Neuronal stem cell (in vitro differentiated cells): ENCODE measurements around the gene OPN4.

Experiments
- DNase-seq: peaks from one replicate; pipeline ENCODE4 v3.0.0-alpha.2; 2013; ENCODE audit warnings: low spot score
- H2AFZ ChIP-seq: one replicate; pipeline ENCODE4 v1.6.1; 2013; ENCODE audit warnings: mild to moderate bottlenecking, low read length, inconsistent platforms
- H2AK5ac ChIP-seq: 2 replicates; pipeline ENCODE4 v1.6.1; 2013; ENCODE audit warnings: low read depth, mild to moderate bottlenecking, inconsistent platforms, low read length, moderate library complexity, mixed read lengths
- H2BK120ac ChIP-seq: 2 replicates; pipeline ENCODE4 v1.6.1; 2013; ENCODE audit warnings: low read depth, mild to moderate bottlenecking, inconsistent platforms, low read length, moderate library complexity, mixed read lengths
- H2BK12ac ChIP-seq: one replicate; pipeline ENCODE4 v1.6.1; 2013; ENCODE audit warnings: low read length, inconsistent platforms
- H2BK15ac ChIP-seq: 2 replicates; pipeline ENCODE4 v1.6.1; 2013; ENCODE audit warnings: mild to moderate bottlenecking, low read length, inconsistent platforms, mixed read lengths
- H2BK5ac ChIP-seq: one replicate; pipeline ENCODE4 v1.6.1; 2013; ENCODE audit warnings: inconsistent platforms, mild to moderate bottlenecking, low read length, moderate library complexity
- H3K14ac ChIP-seq: one replicate; pipeline ENCODE4 v1.6.1; 2013; ENCODE audit warnings: low read length, inconsistent platforms
- H3K18ac ChIP-seq: 2 replicates; pipeline ENCODE4 v1.6.1; 2013; ENCODE audit warnings: low read length, inconsistent platforms
- H3K23ac ChIP-seq: 2 replicates; pipeline ENCODE4 v1.6.1; 2013; ENCODE audit warnings: low read depth, mild to moderate bottlenecking, mixed read lengths, low read length, inconsistent platforms; ENCODE audit not compliant: poor library complexity
- H3K27ac ChIP-seq: replicated peaks from 3 replicates; pipeline ENCODE4 v1.5.1; 2013; ENCODE audit warnings: low read length, inconsistent platforms
- H3K27me3 ChIP-seq, 3 experiments: 2 replicates each; pipeline ENCODE4 v1.6.1; 2013; ENCODE audit warnings: low read length in 3 of 3, mild to moderate bottlenecking in 2 of 3, inconsistent platforms in 1 of 3, low read depth in 1 of 3, mixed read lengths in 1 of 3, moderate library complexity in 1 of 3; ENCODE audit not compliant: control insufficient read depth in 3 of 3, insufficient read depth in 3 of 3
- H3K36me3 ChIP-seq, 2 donors: replicated peaks in 1 of 2; 2 replicates each; pipeline ENCODE4 v1.6.1; 2013; ENCODE audit warnings: low read length in 2 of 2; ENCODE audit not compliant: control insufficient read depth in 2 of 2, insufficient read depth in 2 of 2
- H3K4ac ChIP-seq: 2 replicates; pipeline ENCODE4 v1.6.1; 2013; ENCODE audit warnings: inconsistent platforms, mild to moderate bottlenecking, low read length, moderate library complexity
- H3K4me1 ChIP-seq, 2 donors: 1 replicate in 1 of 2; 2 replicates in 1 of 2; pipeline ENCODE4 v1.6.1; 2013; ENCODE audit warnings: low read length in 2 of 2, low read depth in 1 of 2; ENCODE audit not compliant: control insufficient read depth in 2 of 2, insufficient read depth in 1 of 2
- H3K4me2 ChIP-seq: one replicate; pipeline ENCODE4 v1.6.1; 2013; ENCODE audit warnings: mild to moderate bottlenecking, low read length, inconsistent platforms; ENCODE audit not compliant: insufficient read depth, poor library complexity, severe bottlenecking
- H3K4me3 ChIP-seq, 2 donors: 2 replicates each; pipeline ENCODE4 v1.5.1; 2013; ENCODE audit warnings: low read length in 2 of 2, mild to moderate bottlenecking in 2 of 2, inconsistent platforms in 1 of 2, moderate library complexity in 1 of 2
- H3K79me1 ChIP-seq: one replicate; pipeline ENCODE4 v1.6.1; 2013; ENCODE audit warnings: low read depth, mild to moderate bottlenecking, inconsistent platforms, low read length, moderate library complexity
- H3K9ac ChIP-seq: one replicate; pipeline ENCODE4 v1.6.1; 2013; ENCODE audit warnings: mild to moderate bottlenecking, low read depth, low read length, inconsistent platforms; ENCODE audit not compliant: poor library complexity
- H3K9me3 ChIP-seq, 2 donors: replicated peaks in 1 of 2; 2 replicates each; pipeline versions ENCODE3 to v1.6.1; 2013; ENCODE audit warnings: low read length in 2 of 2, mild to moderate bottlenecking in 2 of 2, inconsistent platforms in 1 of 2, low read depth in 1 of 2, mixed read lengths in 1 of 2, moderate library complexity in 1 of 2; ENCODE audit not compliant: control insufficient read depth in 2 of 2, insufficient read depth in 1 of 2
- H4K8ac ChIP-seq: one replicate; pipeline ENCODE4 v1.6.1; 2013; ENCODE audit warnings: low read depth, mild to moderate bottlenecking, inconsistent platforms, low read length, moderate library complexity
- H4K91ac ChIP-seq: one replicate; pipeline ENCODE4 v1.6.1; 2013; ENCODE audit warnings: low read length, low read depth, mild to moderate bottlenecking, inconsistent platforms; ENCODE audit not compliant: poor library complexity
- WGBS, 2 donors: extraction: QIAGEN DNeasy Blood & Tissue Kit; methylation state at CpG; one replicate each; pipeline ENCODE4 v1.1.7; 2013; ENCODE audit warnings: missing lambda C conversion rate in 2 of 2, mixed read lengths in 1 of 2; ENCODE audit not compliant: insufficient read length in 2 of 2, insufficient replicate concordance in 1 of 2; ENCODE audit errors: extremely low coverage in 2 of 2; 5-methylcytosine and 5-hydroxymethylcytosine counted together

OPN4 gene

DNA sequence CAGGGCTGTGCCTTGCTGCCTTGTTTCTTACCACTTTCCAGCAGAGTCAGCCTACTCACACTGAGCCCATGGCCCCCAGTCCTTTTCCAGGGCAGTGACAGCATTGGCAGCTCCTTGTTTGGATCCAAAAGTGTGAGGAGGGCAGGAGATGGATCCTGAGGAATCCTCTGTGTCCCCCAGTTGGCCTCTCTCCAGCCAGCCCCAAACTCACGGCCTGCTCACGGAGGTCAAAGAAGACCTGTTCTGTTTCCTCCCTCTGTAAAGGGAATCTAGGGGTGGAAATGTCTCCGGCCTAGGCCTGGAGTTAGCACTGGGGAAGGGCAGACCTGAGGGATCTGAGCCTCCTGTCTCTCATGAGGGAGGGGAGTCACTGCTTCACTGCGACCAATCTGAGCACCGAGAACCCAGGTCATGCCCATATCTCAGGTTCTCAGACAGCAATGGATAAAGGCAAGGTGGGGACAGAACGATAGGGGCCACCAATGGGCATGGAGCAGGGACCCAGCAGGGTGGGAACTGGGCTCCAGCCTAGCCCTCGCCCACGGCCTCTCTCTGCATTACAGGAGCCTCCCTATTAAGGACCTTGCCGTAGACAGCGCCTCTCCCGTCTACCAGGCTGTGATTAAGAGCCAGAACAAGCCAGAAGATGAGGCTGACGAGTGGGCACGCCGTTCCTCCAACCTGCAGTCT is 37.1 kb downstream of the OPN4 start:
- Histone ChIP-seq H3K4ac (no peak overlapping the region), H3K9ac (peak overlapping the region; percentile 40)
- no CpG with 5 or more reads among the region's 14 CpGs for WGBS, 2 donors

DNA sequence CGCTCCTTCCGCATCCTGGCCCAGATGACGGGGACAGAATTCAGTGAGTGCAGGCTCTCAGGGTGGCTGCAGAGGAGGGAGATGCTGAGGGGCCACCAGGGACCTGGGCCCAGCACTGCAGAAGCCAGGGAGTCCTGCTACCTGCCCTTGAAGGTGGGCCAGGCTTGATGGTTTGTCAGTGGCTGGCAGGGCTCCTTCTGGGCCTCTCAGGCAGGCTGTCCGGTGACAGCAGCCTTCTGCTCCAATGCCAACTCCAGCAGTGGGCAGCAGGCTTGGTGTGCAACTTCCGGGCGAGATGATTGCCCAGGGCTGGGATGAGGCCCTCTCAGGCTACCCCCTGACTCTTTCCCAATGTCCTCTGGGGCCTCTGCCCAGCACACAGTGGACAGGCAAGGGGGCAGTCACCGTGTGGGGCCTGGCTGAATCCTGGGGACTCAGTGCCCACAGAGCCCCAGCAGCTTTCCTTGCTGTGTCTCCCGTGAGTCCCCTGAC is 37.7 kb downstream of the OPN4 start:
- H2BK5ac ChIP-seq = no peak overlapping the region
- no peak overlapping the region for H3K4me2 ChIP-seq
- no peak overlapping the region for H3K14ac ChIP-seq
- no peak overlapping the region for H3K4me3 ChIP-seq
- no peak overlapping the region for H4K91ac ChIP-seq
- H3K4me1 ChIP-seq = peaks cover 3 to 5% of the 10 kb centered on the region in 2 donors
- H3K23ac ChIP-seq = no peak overlapping the region
- H2AK5ac ChIP-seq = no peak overlapping the region
- H3K9me3 ChIP-seq = no peaks in the 10 kb centered on the region
- no CpG with 5 or more reads among the region's 8 CpGs for whole genome bisulfite sequencing, 2 donors
- no peaks in the 10 kb centered on the region for H3K79me1 ChIP-seq
- no peak overlapping the region for H3K4ac ChIP-seq
- H2AFZ ChIP-seq = no peak overlapping the region
- no peak for DNase-seq
- H3K27me3 ChIP-seq = peaks cover 0 to 25% (median 0%) of the 10 kb centered on the region in 3 experiments
- H3K36me3 ChIP-seq = no peaks in the 10 kb centered on the region
- H3K9ac ChIP-seq = no peak overlapping the region
- H2BK12ac ChIP-seq = no peak overlapping the region
- H3K18ac ChIP-seq = no peak overlapping the region
- no peak overlapping the region for H2BK120ac ChIP-seq
- no peak overlapping the region for H4K8ac ChIP-seq
- H3K27ac ChIP-seq = no peak overlapping the region
- no peak overlapping the region for H2BK15ac ChIP-seq

More for the DNA sequence above, 37.1 kb downstream of the OPN4 start:
- no peaks in the 10 kb centered on the region for H3K36me3 ChIP-seq
- no peak overlapping the region for H2AK5ac ChIP-seq
- no peak overlapping the region for H2BK12ac ChIP-seq
- H3K27ac ChIP-seq = no peak overlapping the region
- no peak overlapping the region for H3K4me2 ChIP-seq
- H2AFZ ChIP-seq = no peak overlapping the region
- H3K18ac ChIP-seq = no peak overlapping the region
- DNase-seq = no peak
- H2BK15ac ChIP-seq = no peak overlapping the region
- H4K91ac ChIP-seq = no peak overlapping the region
- H3K79me1 ChIP-seq = no peaks in the 10 kb centered on the region
- peaks cover 3 to 5% of the 10 kb centered on the region in 2 donors for H3K4me1 ChIP-seq
- H3K14ac ChIP-seq = no peak overlapping the region
- H3K27me3 ChIP-seq = peaks cover 0 to 25% (median 0%) of the 10 kb centered on the region in 3 experiments
- no peaks in the 10 kb centered on the region for H3K9me3 ChIP-seq
- H4K8ac ChIP-seq = no peak overlapping the region
- H3K4me3 ChIP-seq = no peak overlapping the region
- no peak overlapping the region for H2BK120ac ChIP-seq
- H2BK5ac ChIP-seq = no peak overlapping the region
- H3K23ac ChIP-seq = peak overlapping the region; percentile 5

DNA sequence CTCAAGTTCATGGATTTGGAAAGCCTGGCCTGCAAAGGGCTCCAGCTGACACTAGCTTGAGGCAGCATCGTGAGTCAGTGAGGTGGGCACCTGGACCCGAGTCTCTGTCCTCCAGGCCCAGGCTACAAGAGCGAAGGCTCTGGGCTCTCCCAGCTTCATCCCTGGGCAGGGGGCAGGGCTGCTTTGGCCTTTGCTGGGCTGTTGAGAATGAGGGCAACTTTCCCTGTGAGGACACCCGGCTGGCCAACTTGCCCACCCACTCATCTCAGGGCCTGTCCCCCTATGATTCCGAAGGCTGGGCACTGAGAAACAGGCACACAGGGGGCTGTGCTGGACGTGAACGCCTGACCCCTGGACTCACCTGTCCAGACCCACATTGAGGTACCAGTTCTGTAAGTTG is 38.3 kb downstream of the OPN4 start:
- no CpG with 5 or more reads among the region's 7 CpGs for WGBS, 2 donors
- Histone ChIP-seq H2BK12ac (no peak overlapping the region), H3K27ac (no peak overlapping the region), H2BK120ac (no peak overlapping the region), H3K4me2 (no peak overlapping the region), H3K27me3 (peaks cover 0 to 25% (median 0%) of the 10 kb centered on the region in 3 experiments), H3K4me1 (peaks cover 3 to 5% of the 10 kb centered on the region in 2 donors), H3K4ac (no peak overlapping the region), H4K91ac (no peak overlapping the region), H3K9me3 (no peaks in the 10 kb centered on the region), H2BK5ac (no peak overlapping the region), H3K23ac (no peak overlapping the region), H2AK5ac (peak overlapping the region; percentile 43), H3K36me3 (no peaks in the 10 kb centered on the region), H2AFZ (no peak overlapping the region), H3K18ac (no peak overlapping the region), H3K4me3 (no peak overlapping the region), H4K8ac (no peak overlapping the region), H3K9ac (no peak overlapping the region), H2BK15ac (peak overlapping the region; percentile 12), H3K79me1 (no peaks in the 10 kb centered on the region), H3K14ac (no peak overlapping the region)
- DNase-seq = no peak

DNA sequence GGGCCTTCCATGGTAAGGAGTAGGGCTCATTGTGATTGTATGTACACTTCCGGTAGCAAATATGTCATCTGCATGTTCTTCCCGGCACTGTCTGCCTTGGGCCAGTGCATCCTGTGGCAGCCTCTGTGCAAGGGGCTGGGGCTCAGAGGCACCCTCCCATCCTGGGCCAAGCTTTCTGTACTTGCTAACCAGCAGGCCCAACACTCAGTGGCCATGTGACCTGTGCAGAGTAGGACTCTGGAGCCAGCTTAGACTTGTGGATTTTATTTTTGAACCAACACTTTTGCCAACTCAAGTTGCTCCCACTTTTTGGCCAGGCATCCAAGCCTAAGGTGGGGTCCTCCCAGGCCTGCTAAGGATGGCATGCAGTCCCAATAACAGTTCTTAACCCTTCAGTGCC is 38.9 kb downstream of the OPN4 start:
- no peak overlapping the region for H4K8ac ChIP-seq
- H3K18ac ChIP-seq = no peak overlapping the region
- H3K4me2 ChIP-seq = no peak overlapping the region
- no peak overlapping the region for H3K9ac ChIP-seq
- no peak overlapping the region for H2BK5ac ChIP-seq
- WGBS, 2 donors = no CpG with 5 or more reads among the region's 2 CpGs
- H2BK15ac ChIP-seq = no peak overlapping the region
- no peaks in the 10 kb centered on the region for H3K36me3 ChIP-seq
- H2BK12ac ChIP-seq = no peak overlapping the region
- peaks cover 0 to 27% (median 0%) of the 10 kb centered on the region in 3 experiments for H3K27me3 ChIP-seq
- no peaks in the 10 kb centered on the region for H3K9me3 ChIP-seq
- no peak overlapping the region for H3K23ac ChIP-seq
- H3K14ac ChIP-seq = no peak overlapping the region
- DNase-seq = no peak
- H3K4me3 ChIP-seq = no peak overlapping the region
- no peaks in the 10 kb centered on the region for H3K79me1 ChIP-seq
- no peak overlapping the region for H4K91ac ChIP-seq
- no peak overlapping the region for H3K4ac ChIP-seq
- peaks cover 3 to 5% of the 10 kb centered on the region in 2 donors for H3K4me1 ChIP-seq
- no peak overlapping the region for H3K27ac ChIP-seq
- H2AFZ ChIP-seq = peak overlapping the region; percentile 26
- no peak overlapping the region for H2AK5ac ChIP-seq
- H2BK120ac ChIP-seq = no peak overlapping the region
